ENCODE data around the gene MICB. TPM values are rescaled to one million over a fixed set of nuclear protein-coding genes. Genes with fewer than 3 reads are reported as not detected.

Gene MICB
- total and polyA plus RNA-seq, 4 donors: 0.19 to 4.9 (median 1.2) TPM

DNA sequence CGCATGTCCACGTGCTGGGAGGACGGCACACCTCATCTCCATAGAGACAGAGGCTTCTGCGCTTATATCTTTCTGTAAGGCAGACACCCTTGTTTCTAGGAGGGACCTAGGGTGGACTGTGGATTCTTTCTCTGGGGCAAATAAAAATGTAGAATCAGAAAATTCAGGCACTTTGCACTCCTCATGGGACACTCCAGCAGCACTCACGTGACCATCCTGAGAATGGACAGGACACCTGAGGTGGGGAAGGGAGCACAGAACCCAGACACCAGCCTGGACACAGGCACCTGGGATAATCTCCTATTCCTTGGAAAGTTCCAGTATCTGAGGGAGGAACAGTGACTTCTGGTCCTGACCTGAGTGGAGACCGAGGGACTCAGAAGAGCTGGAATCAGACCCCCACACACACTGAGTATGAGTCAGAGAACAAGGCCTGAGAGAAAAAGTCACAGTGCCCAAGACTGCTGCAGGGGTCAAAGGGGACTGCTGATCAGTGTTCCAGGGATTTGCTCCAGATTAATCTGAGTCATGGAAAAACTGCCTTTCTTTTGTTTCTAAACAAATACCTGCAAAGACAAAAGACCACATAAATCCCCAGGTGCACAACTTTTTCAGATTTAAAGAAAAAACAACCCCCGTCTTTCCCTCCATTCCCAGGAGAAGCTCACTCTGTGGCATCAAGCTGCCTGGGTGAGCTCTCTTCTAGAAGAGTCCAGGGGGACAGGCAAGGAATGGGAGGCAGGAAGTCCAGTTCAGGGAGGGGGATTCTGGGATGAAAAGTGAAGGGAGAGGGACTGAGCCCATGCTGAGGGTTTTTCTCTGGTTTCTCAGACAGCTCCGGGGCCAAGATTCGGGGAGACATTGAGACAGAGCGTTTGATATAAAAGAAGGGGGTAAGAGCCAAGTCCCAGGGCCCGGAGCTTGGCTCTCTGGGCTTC is 35.6 kb upstream of the MICB start:
- Histone ChIP-seq H3K36me3 (ENCODE audit: control insufficient read depth in 4 of 4, insufficient read depth in 3 of 4, low read depth in 1 of 4, low read length in 3 of 4) (no peaks in the 10 kb centered on the region), H3K4me1 (ENCODE audit: control insufficient read depth in 4 of 4, insufficient read depth in 4 of 4, low read length in 3 of 4) (peaks cover 3 to 24% (median 13%) of the 10 kb centered on the region in 4 donors), H3K27ac (ENCODE audit: low read depth in 1 of 2, low read length in 2 of 2) (peak overlapping the region; percentile 62 to 83), H3K9me3 (ENCODE audit: control insufficient read depth in 4 of 4, low read length in 3 of 4) (no peaks in the 10 kb centered on the region), H3K27me3 (ENCODE audit: control insufficient read depth in 4 of 4, insufficient read depth in 4 of 4, low read length in 3 of 4) (no peaks in the 10 kb centered on the region), H3K4me3 (ENCODE audit: low read depth in 1 of 3, low read length in 3 of 3) (peak overlapping the region in 2 of 3 donors; percentile 36 to 62), H3K9ac (ENCODE audit: low read depth in 1 of 2, low read length in 2 of 2) (peak overlapping the region; percentile 48 to 79)
- DNase-seq (ENCODE audit: low spot score): no peak
- 62% methylated on average over 11 of the region's 11 CpGs for WGBS
- no peak for TF ChIP-seq HNF4A (conservative IDR thresholded peaks at IDR 0.05)
- TF ChIP-seq, protein P1, sequence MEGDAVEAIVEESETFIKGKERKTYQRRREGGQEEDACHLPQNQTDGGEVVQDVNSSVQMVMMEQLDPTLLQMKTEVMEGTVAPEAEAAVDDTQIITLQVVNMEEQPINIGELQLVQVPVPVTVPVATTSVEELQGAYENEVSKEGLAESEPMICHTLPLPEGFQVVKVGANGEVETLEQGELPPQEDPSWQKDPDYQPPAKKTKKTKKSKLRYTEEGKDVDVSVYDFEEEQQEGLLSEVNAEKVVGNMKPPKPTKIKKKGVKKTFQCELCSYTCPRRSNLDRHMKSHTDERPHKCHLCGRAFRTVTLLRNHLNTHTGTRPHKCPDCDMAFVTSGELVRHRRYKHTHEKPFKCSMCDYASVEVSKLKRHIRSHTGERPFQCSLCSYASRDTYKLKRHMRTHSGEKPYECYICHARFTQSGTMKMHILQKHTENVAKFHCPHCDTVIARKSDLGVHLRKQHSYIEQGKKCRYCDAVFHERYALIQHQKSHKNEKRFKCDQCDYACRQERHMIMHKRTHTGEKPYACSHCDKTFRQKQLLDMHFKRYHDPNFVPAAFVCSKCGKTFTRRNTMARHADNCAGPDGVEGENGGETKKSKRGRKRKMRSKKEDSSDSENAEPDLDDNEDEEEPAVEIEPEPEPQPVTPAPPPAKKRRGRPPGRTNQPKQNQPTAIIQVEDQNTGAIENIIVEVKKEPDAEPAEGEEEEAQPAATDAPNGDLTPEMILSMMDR (IDR thresholded peaks at IDR 0.05; ENCODE audit: low read depth, low read length, missing input control): no peak
- no peak for TF ChIP-seq RXRA (IDR thresholded peaks at IDR 0.05)
- TF ChIP-seq SP1 (IDR thresholded peaks at IDR 0.05): no peak
- no peak for TF ChIP-seq RAD21 (IDR thresholded peaks at IDR 0.05)
- TF ChIP-seq, protein P2, sequence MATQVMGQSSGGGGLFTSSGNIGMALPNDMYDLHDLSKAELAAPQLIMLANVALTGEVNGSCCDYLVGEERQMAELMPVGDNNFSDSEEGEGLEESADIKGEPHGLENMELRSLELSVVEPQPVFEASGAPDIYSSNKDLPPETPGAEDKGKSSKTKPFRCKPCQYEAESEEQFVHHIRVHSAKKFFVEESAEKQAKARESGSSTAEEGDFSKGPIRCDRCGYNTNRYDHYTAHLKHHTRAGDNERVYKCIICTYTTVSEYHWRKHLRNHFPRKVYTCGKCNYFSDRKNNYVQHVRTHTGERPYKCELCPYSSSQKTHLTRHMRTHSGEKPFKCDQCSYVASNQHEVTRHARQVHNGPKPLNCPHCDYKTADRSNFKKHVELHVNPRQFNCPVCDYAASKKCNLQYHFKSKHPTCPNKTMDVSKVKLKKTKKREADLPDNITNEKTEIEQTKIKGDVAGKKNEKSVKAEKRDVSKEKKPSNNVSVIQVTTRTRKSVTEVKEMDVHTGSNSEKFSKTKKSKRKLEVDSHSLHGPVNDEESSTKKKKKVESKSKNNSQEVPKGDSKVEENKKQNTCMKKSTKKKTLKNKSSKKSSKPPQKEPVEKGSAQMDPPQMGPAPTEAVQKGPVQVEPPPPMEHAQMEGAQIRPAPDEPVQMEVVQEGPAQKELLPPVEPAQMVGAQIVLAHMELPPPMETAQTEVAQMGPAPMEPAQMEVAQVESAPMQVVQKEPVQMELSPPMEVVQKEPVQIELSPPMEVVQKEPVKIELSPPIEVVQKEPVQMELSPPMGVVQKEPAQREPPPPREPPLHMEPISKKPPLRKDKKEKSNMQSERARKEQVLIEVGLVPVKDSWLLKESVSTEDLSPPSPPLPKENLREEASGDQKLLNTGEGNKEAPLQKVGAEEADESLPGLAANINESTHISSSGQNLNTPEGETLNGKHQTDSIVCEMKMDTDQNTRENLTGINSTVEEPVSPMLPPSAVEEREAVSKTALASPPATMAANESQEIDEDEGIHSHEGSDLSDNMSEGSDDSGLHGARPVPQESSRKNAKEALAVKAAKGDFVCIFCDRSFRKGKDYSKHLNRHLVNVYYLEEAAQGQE (IDR thresholded peaks at IDR 0.05): no peak
- TF ChIP-seq, protein P3, sequence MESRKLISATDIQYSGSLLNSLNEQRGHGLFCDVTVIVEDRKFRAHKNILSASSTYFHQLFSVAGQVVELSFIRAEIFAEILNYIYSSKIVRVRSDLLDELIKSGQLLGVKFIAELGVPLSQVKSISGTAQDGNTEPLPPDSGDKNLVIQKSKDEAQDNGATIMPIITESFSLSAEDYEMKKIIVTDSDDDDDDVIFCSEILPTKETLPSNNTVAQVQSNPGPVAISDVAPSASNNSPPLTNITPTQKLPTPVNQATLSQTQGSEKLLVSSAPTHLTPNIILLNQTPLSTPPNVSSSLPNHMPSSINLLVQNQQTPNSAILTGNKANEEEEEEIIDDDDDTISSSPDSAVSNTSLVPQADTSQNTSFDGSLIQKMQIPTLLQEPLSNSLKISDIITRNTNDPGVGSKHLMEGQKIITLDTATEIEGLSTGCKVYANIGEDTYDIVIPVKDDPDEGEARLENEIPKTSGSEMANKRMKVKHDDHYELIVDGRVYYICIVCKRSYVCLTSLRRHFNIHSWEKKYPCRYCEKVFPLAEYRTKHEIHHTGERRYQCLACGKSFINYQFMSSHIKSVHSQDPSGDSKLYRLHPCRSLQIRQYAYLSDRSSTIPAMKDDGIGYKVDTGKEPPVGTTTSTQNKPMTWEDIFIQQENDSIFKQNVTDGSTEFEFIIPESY (IDR thresholded peaks at IDR 0.05): no peak
- TF ChIP-seq NR2F2 (IDR thresholded peaks at IDR 0.05): no peak

DNA sequence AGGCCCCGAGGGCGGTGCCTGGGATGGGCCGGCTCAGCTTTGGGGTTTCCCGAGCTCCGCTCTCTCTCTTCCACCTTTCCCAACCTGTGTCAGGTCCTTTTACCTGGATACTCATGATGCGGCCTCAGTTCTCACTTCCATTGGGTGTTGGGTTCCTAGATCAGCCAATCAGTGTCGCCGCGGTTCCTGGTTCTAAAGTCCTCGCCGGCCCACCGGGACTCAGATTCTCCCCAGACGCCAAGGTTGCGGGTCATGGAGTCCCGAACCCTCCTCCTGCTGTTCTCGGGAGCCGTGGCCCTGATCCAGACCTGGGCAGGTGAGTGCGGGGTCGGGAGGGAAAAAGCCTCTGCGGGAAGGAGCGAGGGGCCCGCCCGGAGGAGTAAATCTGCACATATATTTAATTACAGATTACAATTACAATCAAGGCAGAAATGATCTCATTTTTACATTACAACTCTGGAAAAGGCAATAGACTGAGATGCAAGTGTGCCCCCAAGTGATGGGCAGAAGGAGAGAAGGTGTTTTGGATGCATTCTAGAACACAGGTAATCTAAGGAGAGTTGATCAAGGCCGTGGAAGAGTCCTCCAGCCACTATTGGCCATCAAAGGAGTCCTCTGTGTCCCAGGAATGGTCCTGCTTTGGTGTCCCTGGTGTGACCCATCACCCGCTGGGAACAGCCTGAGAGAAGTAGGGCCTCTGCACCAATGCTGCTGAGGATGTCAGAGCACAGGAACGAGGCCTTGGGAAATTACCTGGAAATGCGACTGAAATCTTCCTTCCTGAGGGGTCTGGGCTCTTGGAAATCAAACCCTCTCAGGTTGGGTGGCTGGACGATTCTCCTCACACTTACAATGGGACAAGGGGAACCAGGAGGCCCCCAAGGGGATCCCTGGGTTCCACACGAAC is 34.7 kb upstream of the MICB start:
- Histone ChIP-seq H3K4me1 (ENCODE audit: control insufficient read depth in 4 of 4, insufficient read depth in 4 of 4, low read length in 3 of 4) (peaks cover 3 to 24% (median 13%) of the 10 kb centered on the region in 4 donors), H3K27ac (ENCODE audit: low read depth in 1 of 2, low read length in 2 of 2) (peak overlapping the region; percentile 62 to 83)
- 13% methylated on average over 29 of the region's 29 CpGs for WGBS
- no peak for TF ChIP-seq HNF4G (IDR thresholded peaks at IDR 0.05)
- TF ChIP-seq JUND (IDR thresholded peaks at IDR 0.05): peak; percentile 30 to 90
- peak; percentile 60 to 63 for TF ChIP-seq HNF4A (conservative IDR thresholded peaks at IDR 0.05)
- no peak for TF ChIP-seq GABPA (IDR thresholded peaks at IDR 0.05 in 1 of 2, conservative IDR thresholded peaks at IDR 0.05 in 1 of 2)
- TF ChIP-seq, protein P1 (IDR thresholded peaks at IDR 0.05; ENCODE audit: low read depth, low read length, missing input control): no peak
- peak; percentile 58 for TF ChIP-seq NR2F2 (IDR thresholded peaks at IDR 0.05)
- TF ChIP-seq YY1 (IDR thresholded peaks at IDR 0.05): peak; percentile 46
- TF ChIP-seq, protein P4, sequence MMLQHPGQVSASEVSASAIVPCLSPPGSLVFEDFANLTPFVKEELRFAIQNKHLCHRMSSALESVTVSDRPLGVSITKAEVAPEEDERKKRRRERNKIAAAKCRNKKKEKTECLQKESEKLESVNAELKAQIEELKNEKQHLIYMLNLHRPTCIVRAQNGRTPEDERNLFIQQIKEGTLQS (IDR thresholded peaks at IDR 0.05): no peak
- TF ChIP-seq, protein P2 (IDR thresholded peaks at IDR 0.05): peak; percentile 94

More for the DNA sequence above, 34.7 kb upstream of the MICB start:
- Histone ChIP-seq H3K4me3 (ENCODE audit: low read depth in 1 of 3, low read length in 3 of 3) (peak overlapping the region; percentile 62 to 83 (median 71)), H3K9ac (ENCODE audit: low read depth in 1 of 2, low read length in 2 of 2) (peak overlapping the region; percentile 69 to 94), H3K27me3 (ENCODE audit: control insufficient read depth in 4 of 4, insufficient read depth in 4 of 4, low read length in 3 of 4) (no peaks in the 10 kb centered on the region), H3K36me3 (ENCODE audit: control insufficient read depth in 4 of 4, insufficient read depth in 3 of 4, low read depth in 1 of 4, low read length in 3 of 4) (no peaks in the 10 kb centered on the region), H3K9me3 (ENCODE audit: control insufficient read depth in 4 of 4, low read length in 3 of 4) (no peaks in the 10 kb centered on the region)
- peak; percentile 76 for DNase-seq (ENCODE audit: low spot score)
